HG02678 (cell line): Measurements from ENCODE around the gene NUP107.

Source experiments
- ATAC-seq: cut with Tn5 transposase; IDR thresholded peaks from one replicate; pipeline ENCODE4 v1.9.1; 2021; ENCODE audit warnings: mild to moderate bottlenecking, moderate library complexity; ENCODE audit not compliant: unreplicated experiment

The NUP107 gene

GRCh38 chr12:68771223-68771925 lies 84.6 kb downstream of the NUP107 start:
- no peak for ATAC-seq

DNA sequence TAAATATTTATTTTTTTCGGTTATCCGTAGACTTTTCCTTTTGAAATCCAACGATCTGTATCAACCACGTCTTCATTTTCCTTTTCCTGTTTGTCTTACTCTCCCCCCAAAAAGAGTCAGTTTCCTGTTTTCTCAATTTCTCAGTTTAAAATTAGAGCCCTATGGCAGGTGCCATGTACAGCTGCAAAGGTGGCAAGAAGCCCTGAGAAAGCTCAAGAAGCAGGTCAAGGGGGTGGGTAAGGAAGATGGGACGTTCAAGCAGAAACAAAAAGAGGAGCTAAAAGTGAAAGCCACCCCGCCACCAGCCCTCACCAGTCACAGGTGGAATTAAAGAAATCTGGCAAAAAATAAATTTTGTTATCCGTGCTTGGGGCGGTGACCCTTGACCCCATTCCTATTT lies 85.9 kb downstream of the NUP107 start:
- ATAC-seq, result peak; percentile 77

GRCh38 chr12:68773582-68773981 lies 86.8 kb downstream of the NUP107 start:
- no peak for ATAC-seq

- ATAC-seq, result no peak
These were observed 88.4 kb downstream of the NUP107 start for GRCh38 chr12:68775121-68775630.

DNA sequence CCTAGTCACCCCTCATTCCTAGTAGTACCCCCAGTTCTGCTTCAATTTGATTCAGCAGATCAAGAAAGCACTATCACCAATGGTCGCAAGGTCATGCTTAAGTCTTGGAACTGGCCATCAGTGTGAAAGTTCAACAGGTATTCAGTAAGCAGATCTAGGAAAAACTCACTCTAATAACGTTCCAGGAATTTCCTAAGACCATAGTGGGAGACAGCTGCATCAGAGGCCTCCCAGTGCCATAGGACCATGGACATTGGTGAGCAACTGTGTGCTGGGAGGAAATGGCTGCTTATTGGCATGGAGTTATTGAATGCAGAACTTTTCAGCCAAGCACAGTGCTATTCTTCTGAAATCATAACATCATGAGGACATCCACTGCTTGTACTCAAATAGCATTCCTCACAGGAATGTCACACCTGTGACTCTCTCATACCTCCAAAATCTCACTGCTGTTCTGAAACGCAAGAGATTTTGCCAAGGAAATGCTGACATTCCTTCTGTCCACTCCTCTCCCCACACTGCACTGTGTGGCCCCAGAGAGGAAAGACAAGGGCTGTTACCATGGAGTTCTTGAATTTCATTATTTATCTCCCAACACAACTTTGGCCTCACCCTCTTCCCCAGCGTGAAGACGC lies 90.3 kb downstream of the NUP107 start:
- ATAC-seq, result no peak

GRCh38 chr12:68779280-68779679 lies 92.5 kb downstream of the NUP107 start:
- no peak for ATAC-seq

GRCh38 chr12:68780731-68781130 lies 94.0 kb downstream of the NUP107 start:
- no peak for ATAC-seq

- no peak for ATAC-seq
These were observed 95.0 kb downstream of the NUP107 start for GRCh38 chr12:68781728-68782127.

DNA sequence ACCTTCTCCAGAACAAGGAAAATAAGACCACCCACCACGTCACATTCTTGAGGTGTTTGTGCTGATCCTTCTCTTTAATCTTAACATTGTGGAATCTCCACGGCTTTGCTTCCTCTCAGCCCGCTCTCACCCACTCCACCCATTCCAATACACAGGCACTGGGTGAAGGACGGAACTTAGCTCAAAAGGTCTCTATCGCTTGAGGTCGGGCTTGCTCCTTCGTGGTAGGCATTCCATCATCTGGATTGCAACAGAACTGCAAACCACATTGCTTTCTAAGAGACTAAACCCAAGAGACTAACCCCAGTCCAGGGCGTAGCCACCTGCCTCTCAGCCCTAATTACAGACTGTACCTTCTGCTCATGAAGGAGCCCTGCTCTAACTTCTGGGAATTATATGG lies 97.2 kb downstream of the NUP107 start:
- no peak for ATAC-seq

- no peak for ATAC-seq
These were observed 98.6 kb downstream of the NUP107 start for GRCh38 chr12:68785358-68785757.

GRCh38 chr12:68785823-68786222 lies 99.0 kb downstream of the NUP107 start:
- no peak for ATAC-seq

DNA sequence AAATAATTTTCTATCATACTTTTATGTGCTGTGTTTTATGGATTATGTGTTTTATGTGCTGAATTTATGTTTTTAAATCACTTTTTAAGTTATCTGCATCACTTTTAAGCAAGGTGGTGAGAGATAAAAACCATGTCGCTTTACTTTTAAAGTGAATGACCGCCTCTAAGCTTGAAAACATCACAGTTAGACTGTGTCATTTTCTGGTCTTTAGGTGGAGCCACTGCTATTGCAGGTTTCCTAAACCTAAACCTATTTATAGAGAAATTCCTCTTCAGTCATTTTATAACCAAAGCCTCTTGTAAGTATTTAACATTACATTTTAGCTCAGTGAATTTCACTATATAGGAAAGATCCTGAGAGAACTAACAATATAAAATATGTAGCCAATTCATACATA lies 100.2 kb downstream of the NUP107 start:
- no peak for ATAC-seq

DNA sequence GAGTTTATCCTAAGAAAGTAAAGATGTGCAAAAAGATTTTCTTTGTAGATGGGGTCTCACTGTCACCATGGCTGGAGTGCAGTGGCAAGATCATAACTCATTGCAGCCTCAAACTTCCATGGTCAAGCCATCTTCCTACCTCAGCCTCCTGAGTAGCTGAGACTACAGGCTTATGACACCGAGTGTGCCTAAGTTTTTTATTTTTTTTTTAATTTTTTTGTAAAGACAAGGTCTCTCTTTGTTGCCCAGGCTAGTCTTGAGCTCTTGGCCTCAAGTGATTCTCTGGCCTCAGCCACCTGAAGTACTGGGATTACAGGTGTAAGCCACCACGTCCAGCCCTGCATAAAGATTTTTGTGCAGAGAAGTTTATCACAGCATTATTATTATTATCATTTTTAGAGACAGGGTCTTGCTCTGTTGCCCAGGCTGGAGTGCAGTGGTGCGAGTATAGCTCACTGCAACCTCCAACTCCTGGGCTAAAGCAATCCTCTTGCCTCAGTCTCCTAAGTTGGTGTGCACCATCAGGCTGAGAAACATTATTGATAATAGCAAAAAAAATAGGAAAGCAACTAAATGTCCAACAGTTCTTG lies 101.9 kb downstream of the NUP107 start:
- no peak for ATAC-seq

DNA sequence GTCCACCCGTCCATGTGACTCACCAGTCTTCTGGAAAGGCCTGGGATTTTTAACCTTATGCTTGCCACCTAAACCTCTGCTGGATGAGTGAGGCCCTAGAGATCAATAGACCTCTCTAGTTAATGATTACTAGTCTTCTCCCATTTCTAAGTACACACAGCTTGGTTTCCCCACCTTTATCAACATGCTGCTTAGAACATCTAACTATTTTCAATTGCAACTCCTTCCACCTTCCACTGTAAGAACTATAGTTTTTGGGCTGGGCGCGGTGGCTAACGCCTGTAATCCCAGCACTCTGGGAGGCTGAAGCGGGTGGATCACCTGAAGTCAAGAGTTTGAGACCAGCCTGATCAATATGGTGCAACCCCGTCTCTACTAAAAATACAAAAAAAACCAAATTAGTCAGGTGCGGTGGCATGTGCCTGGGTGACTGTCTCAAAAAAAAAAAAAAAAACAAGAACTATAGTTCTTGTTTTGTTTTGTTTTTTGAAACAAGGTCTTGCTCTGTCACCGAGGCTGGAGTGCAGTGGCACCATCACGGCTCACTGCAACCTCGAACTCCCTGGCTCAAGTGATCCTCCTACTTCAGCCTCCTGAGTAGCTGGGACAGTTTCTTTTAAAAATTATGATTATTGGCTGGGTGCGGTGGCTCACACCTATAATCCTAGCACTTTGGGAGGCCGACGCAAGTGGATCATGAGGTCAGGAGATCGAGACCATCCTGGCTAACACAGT lies 102.5 kb downstream of the NUP107 start:
- ATAC-seq, result no peak

DNA sequence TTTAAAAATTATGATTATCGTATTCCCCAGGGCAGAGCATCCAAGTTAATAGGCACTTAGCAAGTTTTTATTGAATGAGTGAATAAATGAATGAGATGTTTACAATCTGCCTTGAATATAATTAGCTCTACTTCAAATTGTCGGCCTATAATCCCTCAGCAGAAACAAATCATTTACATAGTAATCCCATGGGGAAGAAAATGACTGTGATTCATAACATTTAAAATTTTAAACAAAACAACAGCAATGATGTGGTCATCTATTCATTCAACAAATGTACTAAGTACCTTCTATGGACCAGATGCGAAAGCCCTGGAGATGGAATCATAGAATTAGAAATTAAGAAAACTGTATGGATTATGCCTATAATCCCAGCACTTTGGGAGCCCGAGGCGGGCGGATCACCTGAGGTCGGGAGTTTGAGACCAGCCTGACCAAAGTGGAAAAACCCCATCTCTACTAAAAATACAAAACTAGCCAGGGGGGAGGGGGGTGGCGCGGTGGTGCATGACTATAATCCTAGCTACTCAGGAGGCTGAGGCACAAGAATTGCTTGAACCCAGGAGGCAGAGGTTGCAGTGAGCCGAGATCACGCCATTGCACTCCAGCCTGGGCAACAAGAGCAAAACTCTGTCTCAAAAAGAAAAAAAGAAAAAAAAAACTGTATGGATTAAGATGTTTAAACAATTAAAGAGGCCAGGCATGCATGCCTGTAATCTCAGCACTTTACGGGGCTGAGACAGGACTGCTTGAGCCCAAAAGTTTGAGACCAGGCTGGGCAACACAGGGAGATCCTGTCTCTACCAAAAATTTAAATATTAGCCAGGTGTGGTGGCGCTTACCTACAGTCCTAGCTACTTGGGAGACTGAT lies 103.5 kb downstream of the NUP107 start:
- ATAC-seq, result no peak

GRCh38 chr12:68790952-68791234 lies 104.1 kb downstream of the NUP107 start:
- ATAC-seq, result no peak

DNA sequence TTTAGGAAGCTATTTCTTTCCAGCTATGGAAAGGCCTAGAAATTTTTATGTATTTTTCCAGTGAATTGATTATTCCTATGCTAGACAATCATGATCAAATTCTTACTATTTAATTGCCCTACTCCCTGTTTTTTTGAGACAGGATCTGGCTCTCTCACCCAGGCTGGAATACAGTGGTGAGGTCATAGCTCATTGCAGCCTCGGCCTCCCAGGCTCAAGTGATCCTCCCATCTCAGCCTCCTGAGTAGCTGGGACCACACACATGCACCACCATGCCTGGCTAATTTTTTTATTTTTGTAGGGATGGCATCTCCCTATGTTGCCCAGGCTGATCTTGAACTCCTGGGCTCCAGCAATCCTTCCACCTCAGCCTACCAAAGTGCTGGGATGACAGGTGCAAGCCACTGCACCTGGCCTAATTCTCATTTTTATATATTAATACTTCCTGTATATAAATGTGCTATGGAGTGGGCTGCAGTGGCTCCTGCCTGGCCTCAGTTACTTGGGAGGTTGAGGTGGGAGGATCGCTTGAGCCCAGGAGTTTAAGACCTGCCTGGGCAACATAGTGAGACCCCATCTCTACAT lies 105.2 kb downstream of the NUP107 start:
- ATAC-seq, result no peak

GRCh38 chr12:68792952-68793351 lies 106.2 kb downstream of the NUP107 start:
- peak; percentile 89 for ATAC-seq

- no peak for ATAC-seq
These were observed 106.7 kb downstream of the NUP107 start for GRCh38 chr12:68793436-68793835.

DNA sequence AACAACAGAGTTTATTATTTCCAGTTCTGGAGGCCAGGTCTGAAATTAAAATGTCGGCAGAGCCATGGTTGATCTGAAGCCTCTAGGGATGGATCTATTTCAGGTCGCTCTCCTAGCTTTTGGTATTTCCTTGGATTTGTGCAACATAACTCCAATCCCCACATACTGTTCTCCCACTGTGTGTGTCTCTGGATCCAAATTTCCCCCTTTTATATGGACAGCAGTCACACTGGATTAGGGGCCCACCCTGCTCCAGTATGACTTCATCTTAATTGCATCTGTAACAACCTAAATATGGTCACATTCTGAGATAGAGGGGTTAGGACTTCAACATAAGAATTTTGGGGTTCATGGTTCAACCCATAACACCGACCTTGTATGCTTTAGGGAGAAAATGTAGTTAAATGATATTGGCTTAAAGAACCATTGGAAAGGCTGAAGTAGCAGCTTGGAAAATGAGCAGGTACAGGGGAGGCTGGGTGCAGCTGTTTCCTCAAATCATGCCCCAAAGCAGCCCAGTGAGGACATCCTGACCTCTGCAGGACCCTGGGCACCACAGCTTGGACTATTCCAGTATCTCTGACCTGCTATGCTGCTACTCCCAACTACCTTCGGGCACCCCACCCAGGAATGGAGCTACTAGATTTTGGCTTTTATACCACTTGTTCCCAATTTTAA lies 107.3 kb downstream of the NUP107 start:
- ATAC-seq, result no peak
